ENCODE data around the gene NKD2.
"Not testable (repeated sequence)": the region's sequence is repeated elsewhere in the genome, so short reads cannot be mapped to it uniquely, and the experiment has no call there.

NKD2 gene

DNA sequence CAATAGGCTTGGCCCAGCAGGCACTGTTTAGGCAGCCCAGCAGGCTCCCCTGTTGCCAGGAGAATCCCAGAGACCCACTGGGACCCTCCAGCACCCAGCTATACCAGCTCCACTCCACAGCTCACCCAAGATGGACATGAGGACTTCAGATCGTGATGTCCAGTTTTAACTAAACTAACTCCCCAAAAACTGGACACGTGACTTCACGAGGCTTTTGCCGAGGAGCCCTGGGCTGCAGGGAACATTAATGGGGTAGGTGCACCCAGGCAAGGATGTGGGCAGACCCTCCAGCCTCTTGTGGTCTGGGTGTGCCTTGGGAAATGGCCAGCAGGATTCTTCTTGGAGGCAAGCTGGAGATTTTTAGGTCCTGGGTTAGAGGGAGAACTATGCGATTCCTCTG is 8.9 kb upstream of the NKD2 start:
- TF ChIP-seq, protein P1, sequence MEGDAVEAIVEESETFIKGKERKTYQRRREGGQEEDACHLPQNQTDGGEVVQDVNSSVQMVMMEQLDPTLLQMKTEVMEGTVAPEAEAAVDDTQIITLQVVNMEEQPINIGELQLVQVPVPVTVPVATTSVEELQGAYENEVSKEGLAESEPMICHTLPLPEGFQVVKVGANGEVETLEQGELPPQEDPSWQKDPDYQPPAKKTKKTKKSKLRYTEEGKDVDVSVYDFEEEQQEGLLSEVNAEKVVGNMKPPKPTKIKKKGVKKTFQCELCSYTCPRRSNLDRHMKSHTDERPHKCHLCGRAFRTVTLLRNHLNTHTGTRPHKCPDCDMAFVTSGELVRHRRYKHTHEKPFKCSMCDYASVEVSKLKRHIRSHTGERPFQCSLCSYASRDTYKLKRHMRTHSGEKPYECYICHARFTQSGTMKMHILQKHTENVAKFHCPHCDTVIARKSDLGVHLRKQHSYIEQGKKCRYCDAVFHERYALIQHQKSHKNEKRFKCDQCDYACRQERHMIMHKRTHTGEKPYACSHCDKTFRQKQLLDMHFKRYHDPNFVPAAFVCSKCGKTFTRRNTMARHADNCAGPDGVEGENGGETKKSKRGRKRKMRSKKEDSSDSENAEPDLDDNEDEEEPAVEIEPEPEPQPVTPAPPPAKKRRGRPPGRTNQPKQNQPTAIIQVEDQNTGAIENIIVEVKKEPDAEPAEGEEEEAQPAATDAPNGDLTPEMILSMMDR (IDR thresholded peaks at IDR 0.05; ENCODE audit: insufficient read depth, low read depth, low read length, missing control alignments) = no peak
- H3K4me3 ChIP-seq (ENCODE audit: low read length) = no peak overlapping the region
- DNase-seq (ENCODE audit: low read depth) = no peak

DNA sequence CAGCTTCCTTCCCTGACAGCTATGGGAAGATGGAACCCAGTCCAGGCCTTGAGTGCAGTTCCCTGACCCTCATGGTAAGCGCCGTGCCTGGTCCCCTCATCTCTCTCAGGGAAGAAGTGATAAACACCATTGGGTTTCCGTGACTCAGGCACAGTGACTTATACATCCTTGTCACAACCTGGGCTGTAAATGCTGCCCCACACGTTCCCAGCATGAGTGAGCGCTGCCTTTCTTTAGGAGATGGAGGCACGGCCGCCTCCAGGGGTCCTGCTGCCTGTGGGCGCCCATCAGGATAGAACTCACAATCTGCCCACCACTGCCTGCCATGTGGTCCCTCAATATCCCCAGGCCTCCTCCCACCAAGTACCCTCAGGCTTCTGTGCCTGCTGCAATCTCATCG is 8.3 kb upstream of the NKD2 start:
- no peak for DNase-seq (ENCODE audit: low read depth)
- H3K4me3 ChIP-seq (ENCODE audit: low read length) = no peak overlapping the region
- TF ChIP-seq, protein P1 (IDR thresholded peaks at IDR 0.05; ENCODE audit: insufficient read depth, low read depth, low read length, missing control alignments) = no peak

DNA sequence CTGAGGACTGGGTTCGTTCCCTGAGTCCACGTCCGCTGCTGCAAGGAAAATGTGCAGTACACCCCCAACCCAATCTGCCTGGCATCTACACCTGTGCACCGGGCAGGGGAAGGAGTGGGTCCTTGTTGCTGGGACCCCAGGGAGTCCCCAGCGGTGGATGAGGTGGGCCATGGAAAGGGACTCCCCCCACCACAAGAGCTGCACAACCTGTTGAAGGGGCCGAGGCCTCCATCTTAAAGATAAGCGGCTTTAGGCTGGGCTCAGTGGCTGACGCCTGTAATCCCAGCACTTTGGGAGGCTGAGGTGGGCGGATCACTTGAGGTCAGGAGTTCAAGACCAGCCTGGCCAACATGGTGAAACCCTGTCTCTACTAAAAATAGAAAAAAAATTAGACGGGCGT is 7.8 kb upstream of the NKD2 start:
- H3K4me3 ChIP-seq (ENCODE audit: low read length); DNase-seq (ENCODE audit: low read depth): not testable (repeated sequence)

DNA sequence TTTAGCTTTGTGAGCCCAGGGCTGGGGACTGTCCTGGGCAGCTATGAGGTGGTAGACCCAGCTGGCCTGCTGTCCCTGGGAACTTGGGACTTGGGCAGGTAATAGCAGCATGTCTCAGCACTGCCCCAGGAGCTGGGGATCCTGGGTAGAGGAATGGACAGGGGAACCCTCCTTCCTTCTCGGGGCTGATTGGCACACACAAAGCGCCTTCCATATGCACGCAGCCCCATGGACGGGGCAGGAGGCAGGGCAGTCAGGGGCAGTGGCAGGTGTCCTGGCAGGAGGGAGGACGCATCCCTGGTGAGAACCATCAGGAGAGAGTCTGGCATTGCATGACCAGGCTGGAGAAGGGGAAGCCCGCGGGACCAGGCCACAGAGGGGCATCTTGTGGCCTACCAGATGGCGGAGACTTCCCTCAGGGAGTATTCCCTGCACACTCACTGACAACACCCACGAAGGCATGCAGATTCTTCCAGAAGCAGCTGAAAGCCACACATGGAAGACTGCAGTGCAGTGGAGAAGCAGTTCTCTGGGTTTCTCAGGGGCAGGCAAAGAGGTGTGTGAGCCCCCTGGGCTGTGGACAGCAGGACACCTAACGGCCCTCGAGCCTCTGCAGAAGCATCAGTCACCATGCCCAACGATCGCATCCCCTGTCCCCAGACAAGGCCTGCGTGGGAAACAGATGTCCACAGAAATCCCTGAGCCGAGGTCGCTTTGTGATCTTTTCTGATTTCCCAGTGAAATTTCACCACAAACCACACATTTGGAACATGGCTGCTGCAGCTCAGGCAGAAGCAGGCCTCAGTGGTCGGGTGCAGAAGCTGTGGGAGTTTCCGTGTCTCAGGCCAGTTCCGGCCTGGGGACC is 7.0 kb upstream of the NKD2 start:
- DNase-seq (ENCODE audit: low read depth) = no peak
- H3K4me3 ChIP-seq (ENCODE audit: low read length) = no peak overlapping the region
- TF ChIP-seq, protein P1 (IDR thresholded peaks at IDR 0.05; ENCODE audit: insufficient read depth, low read depth, low read length, missing control alignments) = no peak

DNA sequence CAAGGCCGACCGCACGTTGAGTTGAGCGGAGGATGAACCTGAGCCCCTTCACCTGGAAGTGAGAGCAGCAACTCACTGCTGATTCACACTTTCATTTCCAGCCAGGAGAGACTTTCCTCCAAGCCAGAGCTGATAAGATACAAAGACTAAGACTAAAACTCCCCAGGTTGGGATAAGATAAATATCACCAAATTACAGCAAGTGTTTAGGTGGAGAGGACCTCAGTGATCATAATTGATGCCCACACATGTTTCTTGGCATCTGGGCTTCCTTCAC is 6.4 kb upstream of the NKD2 start:
- TF ChIP-seq, protein P1 (IDR thresholded peaks at IDR 0.05; ENCODE audit: insufficient read depth, low read depth, low read length, missing control alignments) = no peak
- DNase-seq (ENCODE audit: low read depth) = no peak

DNA sequence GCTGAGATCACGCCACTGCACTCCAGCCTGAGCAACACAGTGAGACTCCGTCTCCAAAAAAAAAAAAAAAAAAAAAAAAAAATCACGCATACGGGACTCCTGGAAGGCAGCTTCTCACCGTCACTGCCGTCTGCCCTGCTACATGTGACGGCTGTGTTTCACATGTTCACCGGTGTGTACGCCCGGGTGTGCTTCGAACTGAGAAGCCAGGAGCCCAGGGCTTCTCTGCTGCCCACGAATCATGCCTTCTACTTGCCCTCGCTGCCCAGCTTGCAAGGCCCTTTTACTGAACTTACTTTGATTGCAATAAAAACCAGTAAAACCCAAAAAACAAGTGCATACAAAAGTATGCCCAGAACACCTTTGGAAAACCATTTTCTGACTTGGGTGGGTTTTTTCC is 5.8 kb upstream of the NKD2 start:
- no peak overlapping the region for H3K4me3 ChIP-seq (ENCODE audit: low read length)
- TF ChIP-seq, protein P1 (IDR thresholded peaks at IDR 0.05; ENCODE audit: insufficient read depth, low read depth, low read length, missing control alignments) = no peak
- DNase-seq (ENCODE audit: low read depth) = no peak

More for the DNA sequence above, 6.4 kb upstream of the NKD2 start:
- no peak overlapping the region for H3K4me3 ChIP-seq (ENCODE audit: low read length)

DNA sequence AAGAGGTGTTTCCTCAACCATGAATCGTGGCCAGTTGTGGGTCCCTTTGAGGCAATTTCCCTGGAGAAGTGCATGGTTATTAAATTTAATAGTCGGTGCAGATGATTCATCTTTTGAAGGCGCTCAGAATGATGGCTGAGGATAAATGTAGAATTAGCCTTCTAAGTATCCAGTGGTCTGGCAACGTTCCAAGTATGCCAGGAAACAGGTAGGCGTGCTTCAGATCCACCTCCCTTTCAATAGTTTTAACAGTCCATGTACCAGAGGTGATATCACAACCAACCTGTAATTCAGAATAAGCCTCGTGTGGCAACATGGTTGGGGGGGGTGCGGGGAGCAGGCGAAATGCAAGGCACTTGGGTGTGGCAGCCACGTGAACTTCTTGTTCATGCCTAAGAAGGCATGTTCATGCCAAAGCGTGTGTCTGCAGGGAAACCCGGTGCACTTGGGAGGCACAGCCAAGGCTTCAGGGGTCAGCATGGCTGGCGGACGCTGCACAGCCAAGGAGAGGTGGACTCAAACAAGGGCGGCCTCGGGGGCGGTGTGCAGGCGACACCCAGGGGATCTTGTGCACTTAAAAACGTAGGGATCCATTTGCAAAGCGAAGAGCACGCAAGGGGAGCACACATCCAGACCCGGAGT is 5.2 kb upstream of the NKD2 start:
- TF ChIP-seq, protein P1 (IDR thresholded peaks at IDR 0.05; ENCODE audit: insufficient read depth, low read depth, low read length, missing control alignments) = no peak
- peak; percentile 94 for DNase-seq (ENCODE audit: low read depth)

More for the DNA sequence above, 5.2 kb upstream of the NKD2 start:
- H3K4me3 ChIP-seq (ENCODE audit: low read length) = no peak overlapping the region

Data from epithelial cell of esophagus (primary cell).